Ovary (tissue), 9 donors: ENCODE data around the gene LGR5. TPM values are rescaled to one million over a fixed set of nuclear protein-coding genes. Genes with fewer than 3 reads are reported as not detected.

ENCODE experiments used
- DNase-seq, 5 donors: peaks; one replicate each; pipeline ENCODE4 v3.0.0-alpha.2; 2019 to 2020
- H3K27ac ChIP-seq, 2 donors: fragments of 200-600 bp; one replicate each; pipeline versions ENCODE4 v1.5.1 to v1.8.0; 2019 to 2022
- H3K27me3 ChIP-seq: fragments of 200-600 bp; one replicate; pipeline ENCODE4 v1.8.0; 2022
- H3K36me3 ChIP-seq: fragments of 200-600 bp; sonication (generic); one replicate; pipeline ENCODE4 v1.5.1; 2019
- H3K4me1 ChIP-seq: one replicate; pipeline ENCODE4 v1.8.1; 2013; ENCODE audit warnings: mild to moderate bottlenecking, moderate library complexity; ENCODE audit not compliant: insufficient read depth
- H3K4me3 ChIP-seq: fragments of 200-600 bp; sonication (generic); one replicate; pipeline ENCODE4 v1.5.1; 2017
- H3K9me3 ChIP-seq, 2 donors: fragments of 200-600 bp in 1 of 2; sonication (generic) in 1 of 2; one replicate each; pipeline versions ENCODE4 v1.5.1 to v1.8.1; 2013 to 2019; ENCODE audit warnings: mild to moderate bottlenecking in 1 of 2, moderate library complexity in 1 of 2
- CTCF ChIP-seq, 3 donors: fragments of 450-650 bp in 2 of 3; fragments of 200-600 bp in 1 of 3; IDR thresholded peaks; one replicate each; pipeline versions ENCODE4 v1.5.1 to v1.8.0; 2016 to 2022; ENCODE audit warnings: antibody characterized with exemption in 3 of 3, mild to moderate bottlenecking in 1 of 3
- EP300 ChIP-seq: sonication (generic); formaldehyde crosslinking; IDR thresholded peaks from one replicate; pipeline ENCODE4 v1.6.1; 2017; ENCODE audit warnings: antibody characterized with exemption
- POLR2A ChIP-seq: fragments of 450-650 bp; IDR thresholded peaks from one replicate; pipeline ENCODE4 v1.6.1; 2017; ENCODE audit warnings: antibody characterized with exemption, mild to moderate bottlenecking, moderate library complexity
- WGBS, 3 donors: extraction: QIAGEN DNeasy Blood & Tissue Kit in 1 of 3; methylation state at CpG; one replicate each; pipeline versions ENCODE4 v1.1.5 to v1.1.7; 2013 to 2017; 5-methylcytosine and 5-hydroxymethylcytosine counted together
- intact Hi-C, 4 donors: fragments of 100-400 bp; cut with DNase I; formaldehyde crosslinking; loops; one replicate each; pipeline versions ENCODE4 v1.11.0 to v1.15.1; 2022 to 2023
- polyA plus RNA-seq, 2 donors: library from polyadenylated mRNA; stranded (reverse); fragments of 200-250 nt in 1 of 2; fragments of 350-450 nt in 1 of 2; fragmentation: Illumina TruSeq in 1 of 2; extraction: RNeasy Lipid Tissue Mini Kit (QIAGEN cat#74804) in 1 of 2; gene quantifications; one replicate each; pipeline ENCODE4 v1.2.3, GENCODE V29; 2013 to 2014
- total RNA-seq, 7 donors: library from RNA; depleted of rRNA in 2 of 7; stranded (reverse); fragments of >200 nt in 2 of 7; fragmentation: NEBNext Ultra II Directional in 3 of 7; extraction: Animal tissue kit (Norgen Biotek cat#: 25700) in 3 of 7; gene quantifications; one replicate each; pipeline versions ENCODE4 v1.1.0 to v1.2.4, GENCODE V29; 2016 to 2023
- donor health status: DM: no; HTN: no; CAD: no; lungs with moderate emphysema.
- donor health status: DM: no; HTN: no; CAD: no.
- donor health status: Bipolar disorder and iron deficiency.
- donor health status: DM: yes; HTN: yes; CAD: no.
- donor health status: DM: no; HTN: no; CAD: no.
- donor health status: DM: yes; HTN: yes; CAD: no.

The LGR5 gene
- total and polyA plus RNA-seq, 9 donors, result 0.31 to 3.5 (median 0.84) TPM

- no peaks in the 10 kb centered on the region for H3K9me3 ChIP-seq
- H3K27me3 ChIP-seq, result no peaks in the 10 kb centered on the region
- 78 to 79% (median 79%) methylated on average over 15 of the region's 15 CpGs for WGBS, 3 donors
- no peaks in the 10 kb centered on the region for H3K4me1 ChIP-seq
- DNase-seq, result no peak
- H3K36me3 ChIP-seq, result no peaks in the 10 kb centered on the region
- H3K27ac ChIP-seq, result no peak overlapping the region
- no peak overlapping the region for H3K4me3 ChIP-seq
- TF ChIP-seq EP300 (no peak), CTCF (IDR thresholded peaks at IDR 0.05) (no peak), POLR2A (no peak)
- intact Hi-C loops, result no loop called here
Observed at GRCh38 chr12:71469258-71469750, 29.7 kb downstream of the LGR5 start.

DNA sequence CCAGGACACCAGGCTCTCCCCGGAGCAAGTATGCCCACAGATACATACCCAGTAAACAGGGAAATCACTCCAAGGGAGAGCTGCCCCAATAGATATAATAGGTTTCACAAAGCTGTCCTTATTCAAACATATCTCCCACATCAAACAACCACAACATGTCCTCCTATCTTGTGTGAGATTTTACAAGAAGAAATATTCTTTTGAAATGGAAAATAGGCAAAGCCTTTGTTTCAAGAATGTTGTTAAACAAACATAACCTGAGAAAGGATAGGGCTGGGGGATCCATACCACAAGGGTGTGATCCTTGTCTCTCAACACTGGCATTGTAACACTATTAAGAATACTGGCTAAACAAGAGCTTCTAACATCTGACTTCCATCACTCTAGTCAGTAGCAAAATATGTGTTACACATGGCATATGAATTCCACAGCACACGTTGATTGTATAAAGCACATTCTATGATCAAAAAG lies 32.9 kb downstream of the LGR5 start:
- no peak overlapping the region for H3K27ac ChIP-seq
- WGBS, 3 donors, result 37 to 51% (median 42%) methylated on average over 2 of the region's 2 CpGs
- intact Hi-C loops, result no loop called here

DNA sequence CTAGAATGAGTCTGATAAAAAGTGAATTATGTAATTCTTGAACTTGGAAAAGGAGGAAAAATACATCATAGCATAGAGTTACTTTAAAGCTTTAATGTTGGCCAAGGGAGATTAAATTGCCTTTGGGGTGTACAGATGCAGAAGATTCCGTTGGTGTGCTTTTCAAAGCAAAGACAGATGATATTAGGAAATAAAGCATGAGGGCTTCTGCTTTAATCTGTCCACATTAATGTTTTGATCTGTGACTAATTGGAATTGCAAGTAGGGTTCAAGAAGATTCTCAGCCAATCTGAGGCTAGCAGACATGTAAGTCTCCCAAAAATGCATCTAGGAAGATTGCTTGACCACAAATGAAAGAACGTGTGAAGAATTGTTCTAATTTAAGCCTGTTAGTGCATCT lies 35.2 kb downstream of the LGR5 start:
- no peak for TF ChIP-seq POLR2A
- no peak for TF ChIP-seq EP300
- no peak for TF ChIP-seq CTCF (IDR thresholded peaks at IDR 0.05)
- Histone ChIP-seq H3K36me3 (no peaks in the 10 kb centered on the region), H3K4me3 (no peak overlapping the region), H3K27ac (no peak overlapping the region), H3K27me3 (no peaks in the 10 kb centered on the region), H3K9me3 (no peaks in the 10 kb centered on the region), H3K4me1 (no peaks in the 10 kb centered on the region)
- WGBS, 3 donors, result 58 to 71% (median 64%) methylated on average over 2 of the region's 2 CpGs
- DNase-seq, result no peak
- intact Hi-C loops, result no loop called here

More for the DNA sequence above, 32.9 kb downstream of the LGR5 start:
- no peak for DNase-seq
- Histone ChIP-seq H3K27me3 (no peaks in the 10 kb centered on the region), H3K4me3 (no peak overlapping the region), H3K9me3 (no peaks in the 10 kb centered on the region), H3K36me3 (no peaks in the 10 kb centered on the region), H3K4me1 (no peaks in the 10 kb centered on the region)
- no peak for TF ChIP-seq EP300
- TF ChIP-seq POLR2A, result no peak
- TF ChIP-seq CTCF (IDR thresholded peaks at IDR 0.05), result no peak

GRCh38 chr12:71475280-71475679 lies 35.7 kb downstream of the LGR5 start:
- no peak for DNase-seq
- no peak overlapping the region for H3K27ac ChIP-seq
- H3K4me3 ChIP-seq, result no peak overlapping the region
- TF ChIP-seq EP300, result no peak
- TF ChIP-seq POLR2A, result no peak
- TF ChIP-seq CTCF (IDR thresholded peaks at IDR 0.05), result no peak
- H3K4me1 ChIP-seq, result no peaks in the 10 kb centered on the region
- intact Hi-C loops, result no loop called here
- H3K36me3 ChIP-seq, result no peaks in the 10 kb centered on the region
- WGBS, 3 donors, result 69 to 73% (median 70%) methylated on average over 5 of the region's 5 CpGs
- no peaks in the 10 kb centered on the region for H3K9me3 ChIP-seq
- H3K27me3 ChIP-seq, result no peaks in the 10 kb centered on the region
